CD4-positive, alpha-beta T cell treated with Interleukin-21 for 1 hour (primary cell): Measurements from ENCODE around the gene HIPK3.
A peak's percentile ranks its signal among the peaks of the same experiment; 100 is the strongest.
"Not testable (repeated sequence)": the region's sequence is repeated elsewhere in the genome, so short reads cannot be mapped to it uniquely, and the experiment has no call there.

Experiments used
- DNase-seq: peaks from one replicate; pipeline ENCODE4 v3.0.0-alpha.2; 2020

HIPK3 gene

DNA sequence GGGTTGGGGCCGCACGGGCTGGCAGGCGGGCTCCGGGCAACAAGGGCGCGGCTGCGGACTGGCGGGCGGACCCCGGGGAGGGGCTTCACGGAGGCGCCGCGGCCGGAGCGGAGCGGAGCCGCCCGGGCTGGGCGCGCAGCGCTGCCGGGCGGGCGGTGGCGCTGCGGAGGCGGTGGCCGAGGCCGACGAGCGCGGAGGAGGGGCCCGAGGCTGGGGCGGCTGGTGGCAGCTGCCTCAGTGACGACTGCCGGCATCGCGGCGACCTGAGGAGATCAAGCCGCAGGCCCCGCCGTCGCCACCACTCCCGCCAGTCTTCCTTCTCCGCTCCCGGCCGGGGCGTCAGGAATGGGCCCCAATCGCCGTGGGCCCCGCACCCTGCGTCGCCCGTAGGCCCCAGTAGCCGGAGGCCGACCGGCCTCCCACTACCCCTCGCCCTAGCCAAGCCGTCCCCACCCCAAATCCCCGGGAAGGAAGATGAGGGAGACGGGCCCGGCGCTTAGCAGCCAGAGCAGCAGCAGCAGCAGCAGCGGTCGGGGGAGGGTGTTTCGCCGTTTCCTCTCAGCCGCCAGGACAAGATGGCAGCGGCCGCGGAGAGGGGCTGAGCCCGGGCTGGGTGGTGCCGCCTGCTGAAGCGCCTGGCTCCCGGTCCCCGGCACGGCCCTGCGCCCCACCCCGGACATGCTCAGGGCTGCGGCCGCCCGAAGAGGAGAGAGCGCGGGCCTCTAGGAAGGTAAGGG lies at the start of gene HIPK3:
Gene HIPK3, plus strand, starts transcription at position 222 of the 737 bp plus-strand sequence.
- peak; percentile 80 for DNase-seq

GRCh38 chr11:33207408-33207985 lies 49.7 kb upstream of the HIPK3 start:
- no peak for DNase-seq

DNA sequence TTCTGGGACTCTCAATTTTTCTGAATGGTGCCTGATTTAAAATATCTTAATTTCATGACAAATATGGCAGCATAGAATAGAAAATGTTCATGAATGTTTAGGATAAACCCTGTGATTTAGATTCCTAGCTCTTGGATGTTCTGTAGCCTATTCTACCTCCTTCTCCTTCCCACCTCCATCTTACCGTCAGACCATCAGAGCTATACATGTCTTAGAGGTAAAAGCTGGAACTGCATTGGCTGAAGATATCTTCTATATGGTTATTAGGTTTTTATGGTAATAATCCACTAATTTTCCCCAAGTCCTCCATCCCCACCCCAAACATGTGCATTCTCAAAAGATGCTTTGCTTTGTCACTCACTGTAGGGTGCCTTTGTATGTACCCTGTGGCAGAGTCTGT lies 49.0 kb upstream of the HIPK3 start:
- no peak for DNase-seq

DNA sequence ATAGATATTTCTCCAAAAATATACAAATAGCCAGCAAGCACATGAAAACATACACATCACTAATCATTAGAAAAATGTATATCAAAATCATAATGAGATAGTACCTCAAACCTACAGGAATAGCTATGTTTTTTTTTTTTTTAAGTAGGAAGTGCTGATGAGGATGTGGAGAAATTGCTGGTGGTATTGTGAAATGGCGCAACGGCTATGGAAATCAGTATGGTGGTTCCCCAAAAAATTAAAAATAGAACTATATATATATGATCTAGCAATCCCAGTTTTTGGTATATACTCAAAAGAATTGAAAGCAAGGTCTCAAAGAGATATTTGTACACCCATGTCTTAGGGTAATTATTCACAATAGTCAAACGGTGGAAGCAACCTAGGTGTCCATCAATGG lies 46.0 kb upstream of the HIPK3 start:
- no peak for DNase-seq

DNA sequence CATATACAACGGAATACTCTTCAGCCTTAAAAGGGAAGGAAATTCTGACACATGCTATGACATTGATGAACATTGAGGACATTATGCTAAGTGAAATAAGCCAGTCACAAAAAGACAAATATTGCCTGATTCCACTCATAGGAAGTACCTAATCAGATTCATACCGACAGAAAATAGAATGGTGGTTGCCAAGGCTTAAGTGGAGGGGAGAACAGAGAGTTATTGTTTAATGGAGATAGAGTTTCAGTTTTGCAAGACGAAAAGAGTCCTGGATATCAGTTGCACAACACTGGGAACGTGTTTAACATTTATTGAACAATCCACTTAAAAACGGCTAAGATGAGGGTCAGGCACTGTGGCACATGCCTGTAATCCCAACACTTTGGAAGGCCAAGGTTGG lies 45.6 kb upstream of the HIPK3 start:
- no peak for DNase-seq

DNA sequence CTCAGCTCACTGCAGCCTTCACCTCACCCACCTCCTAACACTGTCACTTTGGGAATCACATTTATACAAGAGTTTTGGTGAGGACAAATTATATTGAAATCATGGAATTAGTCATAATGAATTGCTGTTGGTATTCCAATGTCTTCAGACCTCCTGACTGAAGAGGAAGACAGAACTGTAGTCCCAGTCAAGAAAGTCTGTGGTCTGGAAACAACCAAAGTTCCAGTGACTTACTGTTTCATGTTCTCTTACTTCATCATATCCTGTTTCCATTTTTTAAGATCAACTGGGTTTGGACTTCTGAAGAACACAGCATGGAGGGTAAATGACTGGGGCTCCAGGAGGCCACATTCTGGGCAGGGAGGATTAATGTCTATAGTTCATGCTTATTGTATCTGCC lies 43.0 kb upstream of the HIPK3 start:
- DNase-seq: no peak

DNA sequence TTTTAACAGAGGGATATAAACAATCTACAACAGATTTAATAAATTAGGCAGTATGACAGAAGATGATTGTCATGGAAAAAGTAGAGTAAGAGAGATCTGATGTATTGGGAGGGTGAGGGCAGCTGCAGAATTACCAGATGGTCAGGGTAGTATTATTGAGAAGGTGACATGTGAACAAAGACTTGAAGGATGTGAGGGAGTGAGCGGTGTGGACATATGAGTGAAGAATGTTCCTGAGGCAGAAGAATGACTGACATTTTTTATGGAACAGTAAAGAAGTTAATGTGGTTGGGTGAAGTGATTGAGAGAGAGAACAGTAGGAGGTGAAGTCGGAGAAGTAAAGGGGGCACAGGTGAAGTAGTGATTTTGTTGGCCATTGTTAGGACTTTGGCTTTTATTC lies 42.4 kb upstream of the HIPK3 start:
- DNase-seq: no peak

DNA sequence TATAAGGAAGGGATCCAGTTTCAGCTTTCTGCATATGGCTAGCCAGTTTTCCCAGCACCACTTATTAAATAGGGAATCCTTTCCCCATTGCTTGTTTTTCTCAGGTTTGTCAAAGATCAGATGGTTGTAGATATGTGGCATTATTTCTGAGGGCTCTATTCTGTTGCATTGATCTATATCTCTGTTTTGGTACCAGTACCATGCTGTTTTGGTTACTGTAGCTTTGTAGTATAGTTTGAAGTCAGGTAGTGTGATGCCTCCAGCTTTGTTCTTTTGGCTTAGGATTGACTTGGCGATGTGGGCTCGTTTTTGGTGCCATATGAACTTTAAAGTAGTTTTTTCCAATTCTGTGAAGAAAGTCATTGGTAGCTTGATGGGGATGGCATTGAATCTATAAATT lies 40.5 kb upstream of the HIPK3 start:
- not testable (repeated sequence) for DNase-seq

DNA sequence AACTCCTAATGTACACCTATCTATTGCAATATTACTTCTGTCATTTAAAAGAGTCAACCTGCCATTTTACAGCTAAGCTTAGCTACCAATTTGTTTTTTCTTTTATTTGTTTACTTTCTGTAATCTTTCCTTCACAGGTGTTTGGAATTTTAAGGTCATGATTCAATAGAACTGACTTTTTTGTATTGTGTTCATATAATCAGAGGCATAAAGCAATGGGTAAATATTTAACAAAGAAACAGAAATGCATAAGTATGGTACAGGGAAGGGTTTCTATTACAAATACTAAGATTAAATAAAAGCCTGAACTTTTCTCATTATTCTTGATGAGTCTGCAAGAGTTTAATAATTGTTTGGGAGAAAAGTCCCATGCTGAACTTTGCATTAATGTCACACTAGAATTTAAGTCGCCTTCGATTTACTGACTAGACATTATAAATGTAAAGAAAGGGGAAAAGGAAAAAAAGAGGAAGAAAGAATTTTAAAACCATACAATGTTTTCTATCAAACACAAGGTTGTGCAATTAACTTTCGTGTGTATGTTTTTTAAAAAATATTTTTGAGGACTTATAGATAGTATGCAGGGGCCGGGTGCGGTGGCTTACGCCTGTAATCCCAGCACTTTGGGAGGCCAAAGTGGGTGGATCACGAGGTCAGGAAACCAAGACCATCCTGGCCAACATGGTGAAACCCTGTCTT lies 35.0 kb upstream of the HIPK3 start:
- DNase-seq: no peak

- no peak for DNase-seq
These were observed 31.8 kb upstream of the HIPK3 start for GRCh38 chr11:33225371-33225770.

GRCh38 chr11:33227578-33228261 lies 29.5 kb upstream of the HIPK3 start:
- DNase-seq: no peak

DNA sequence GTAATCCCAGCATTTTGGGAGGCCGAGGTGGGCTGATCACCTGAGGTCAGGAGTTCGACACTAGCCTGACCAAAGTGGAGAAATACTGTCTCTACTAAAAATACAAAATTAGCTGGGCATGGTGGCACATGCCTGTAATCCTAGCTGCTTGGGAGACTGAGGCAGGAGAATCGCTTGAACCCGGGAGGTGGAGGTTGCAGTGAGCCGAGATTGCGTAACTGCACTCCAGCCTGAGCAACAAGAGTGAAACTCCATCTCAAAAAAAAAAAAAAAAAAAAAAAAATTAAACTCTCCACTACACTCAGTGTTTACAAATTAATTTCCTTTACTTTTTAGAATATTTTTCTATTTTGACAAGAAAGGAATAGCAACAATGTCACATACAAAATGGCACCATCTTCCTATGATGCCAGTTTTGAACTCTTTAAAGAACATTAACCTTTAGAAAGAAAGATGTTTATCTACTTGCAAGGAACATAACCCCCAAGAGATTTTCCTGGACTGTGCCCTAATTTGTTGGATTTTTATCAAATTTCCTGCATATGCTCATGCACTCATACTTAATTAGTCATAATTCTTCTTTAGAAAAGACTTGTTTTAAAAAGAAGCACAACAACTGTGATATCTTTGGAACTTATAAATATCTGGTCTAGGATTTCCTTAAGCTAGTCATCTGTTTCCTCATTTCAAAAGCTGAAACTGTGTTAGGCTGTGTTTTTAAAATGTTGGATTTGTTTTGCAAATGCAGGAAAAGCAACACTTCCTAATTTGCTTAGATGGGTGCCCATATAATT lies 22.6 kb upstream of the HIPK3 start:
- DNase-seq: no peak

GRCh38 chr11:33237039-33237597 lies 20.1 kb upstream of the HIPK3 start:
- DNase-seq: no peak

DNA sequence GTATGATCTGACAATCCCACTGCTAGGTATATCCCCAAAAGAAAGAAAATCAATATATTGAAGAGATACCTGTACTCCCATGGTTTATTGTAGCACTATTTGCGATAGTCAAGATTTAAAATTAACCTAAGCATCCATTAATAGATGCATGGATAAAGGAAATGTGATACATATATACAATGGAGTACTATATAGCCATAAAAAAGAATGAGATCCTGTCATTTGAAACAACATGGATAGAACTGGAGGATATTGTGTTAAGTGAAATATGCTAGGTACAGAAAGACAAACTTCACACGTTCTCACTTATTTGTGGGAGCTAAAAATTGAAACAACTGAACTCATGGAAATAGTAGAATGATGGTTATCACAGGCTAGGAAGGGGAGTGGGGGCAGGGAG lies 14.6 kb upstream of the HIPK3 start:
- DNase-seq: no peak

GRCh38 chr11:33243654-33244053 lies 13.5 kb upstream of the HIPK3 start:
- not testable (repeated sequence) for DNase-seq

GRCh38 chr11:33248416-33248971 lies 8.7 kb upstream of the HIPK3 start:
- DNase-seq: no peak

GRCh38 chr11:33256031-33256812 lies 959 bp upstream of the HIPK3 start:
- DNase-seq: no peak

DNA sequence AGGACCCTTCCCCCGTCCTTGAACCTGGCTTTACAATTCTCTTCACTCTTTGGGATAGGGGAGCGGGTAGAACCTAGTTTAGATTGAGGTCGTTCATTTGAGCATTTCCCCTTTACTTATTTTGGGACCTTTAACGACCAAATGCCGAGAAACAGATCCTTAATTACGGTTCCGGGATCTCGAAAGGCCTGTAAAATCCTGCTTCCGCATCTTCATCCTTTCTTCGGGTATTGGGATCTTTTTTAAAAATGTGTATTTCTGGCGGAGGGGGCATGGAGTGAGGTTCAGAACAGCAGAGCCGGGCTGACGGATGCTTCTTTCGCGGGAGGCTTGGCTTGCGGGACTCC lies 395 bp upstream of the HIPK3 start:
- no peak for DNase-seq

- DNase-seq: peak; percentile 74
These were observed 883 bp downstream of the HIPK3 start for GRCh38 chr11:33257897-33258630.

GRCh38 chr11:33258631-33259205 lies 1.5 kb downstream of the HIPK3 start:
- DNase-seq: no peak
